GM12873 (cell line): ENCODE results near the gene TJP1.

Experiments used
- TF ChIP-seq, protein P1 (sequence below): IDR thresholded peaks from 2 replicates; pipeline ENCODE4 v1.5.1; 2012; ENCODE audit warnings: low read depth, mild to moderate bottlenecking, moderate library complexity, low read length, control low read depth; ENCODE audit not compliant: insufficient read depth; ENCODE audit errors: missing control alignments

TJP1 gene

DNA sequence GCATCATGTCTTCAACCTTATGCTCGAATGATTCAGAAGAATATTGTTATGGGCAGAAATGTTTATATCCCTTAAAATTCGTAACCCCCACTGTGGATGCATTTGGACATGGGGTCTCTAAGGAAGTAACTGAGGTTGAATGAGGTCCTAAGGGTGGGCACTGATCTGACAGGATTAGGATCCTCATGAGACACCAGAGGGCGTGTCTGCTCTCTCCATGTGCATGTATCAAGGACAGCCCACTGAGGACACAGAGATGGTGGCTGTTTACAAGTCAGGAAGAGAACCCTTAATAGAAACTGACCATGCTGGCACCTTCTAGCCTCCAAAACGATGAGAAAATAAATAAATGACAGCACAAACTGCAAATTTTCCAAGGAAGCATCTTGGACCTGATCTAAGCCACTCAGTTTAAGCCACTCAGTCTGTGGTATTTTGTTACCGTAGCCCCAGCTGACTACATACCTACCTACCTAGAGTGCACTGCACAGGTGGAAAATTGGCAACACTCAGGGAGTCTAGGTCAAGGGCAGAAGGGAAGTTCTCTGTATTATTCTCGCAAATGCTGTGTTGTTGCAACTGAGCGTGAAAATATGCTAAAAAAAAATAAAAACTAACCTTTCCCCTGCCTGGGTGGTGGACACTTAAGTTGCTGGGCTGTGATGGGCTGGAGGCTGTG is 126.6 kb downstream of the TJP1 start:
- TF ChIP-seq, protein P1, sequence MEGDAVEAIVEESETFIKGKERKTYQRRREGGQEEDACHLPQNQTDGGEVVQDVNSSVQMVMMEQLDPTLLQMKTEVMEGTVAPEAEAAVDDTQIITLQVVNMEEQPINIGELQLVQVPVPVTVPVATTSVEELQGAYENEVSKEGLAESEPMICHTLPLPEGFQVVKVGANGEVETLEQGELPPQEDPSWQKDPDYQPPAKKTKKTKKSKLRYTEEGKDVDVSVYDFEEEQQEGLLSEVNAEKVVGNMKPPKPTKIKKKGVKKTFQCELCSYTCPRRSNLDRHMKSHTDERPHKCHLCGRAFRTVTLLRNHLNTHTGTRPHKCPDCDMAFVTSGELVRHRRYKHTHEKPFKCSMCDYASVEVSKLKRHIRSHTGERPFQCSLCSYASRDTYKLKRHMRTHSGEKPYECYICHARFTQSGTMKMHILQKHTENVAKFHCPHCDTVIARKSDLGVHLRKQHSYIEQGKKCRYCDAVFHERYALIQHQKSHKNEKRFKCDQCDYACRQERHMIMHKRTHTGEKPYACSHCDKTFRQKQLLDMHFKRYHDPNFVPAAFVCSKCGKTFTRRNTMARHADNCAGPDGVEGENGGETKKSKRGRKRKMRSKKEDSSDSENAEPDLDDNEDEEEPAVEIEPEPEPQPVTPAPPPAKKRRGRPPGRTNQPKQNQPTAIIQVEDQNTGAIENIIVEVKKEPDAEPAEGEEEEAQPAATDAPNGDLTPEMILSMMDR = peak; percentile 15

DNA sequence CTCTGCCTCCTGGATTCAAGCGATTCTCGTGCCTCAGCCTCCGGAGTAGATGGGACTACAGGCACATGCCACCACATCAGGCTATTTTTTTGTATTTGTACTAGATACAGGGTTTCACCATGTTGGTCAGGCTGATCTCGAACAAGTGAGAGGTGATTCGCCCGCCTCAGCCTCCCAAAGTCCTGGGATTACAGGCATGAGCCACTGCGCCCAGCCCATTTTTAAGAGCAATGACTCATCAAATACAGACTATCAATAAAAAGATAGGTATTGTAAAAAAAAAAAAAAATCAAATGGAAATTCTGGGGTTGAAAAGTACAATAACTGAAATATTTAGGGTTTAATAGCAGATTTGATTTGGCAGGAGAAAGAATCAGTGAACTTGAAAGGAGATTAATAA is 129.0 kb downstream of the TJP1 start:
- TF ChIP-seq, protein P1 = no peak

DNA sequence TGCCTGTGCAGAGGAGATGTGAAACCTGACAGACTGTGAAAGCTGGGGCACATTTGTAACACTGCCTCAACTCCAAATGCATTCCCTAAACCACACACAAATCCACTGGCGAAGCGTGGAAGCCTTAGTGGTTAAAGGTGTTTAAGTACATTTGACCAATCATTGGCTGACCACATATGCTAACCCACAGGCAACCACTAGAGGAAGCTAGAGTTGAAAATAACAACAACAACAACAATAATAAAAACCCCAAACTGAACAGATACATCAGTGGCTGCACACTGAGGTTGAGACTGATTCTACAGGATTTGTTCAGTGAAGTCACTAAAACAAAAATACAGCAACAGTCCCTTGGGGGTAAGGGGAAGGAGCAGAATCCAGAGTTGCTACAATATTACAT is 129.7 kb downstream of the TJP1 start:
- TF ChIP-seq, protein P1 = peak; percentile 20

DNA sequence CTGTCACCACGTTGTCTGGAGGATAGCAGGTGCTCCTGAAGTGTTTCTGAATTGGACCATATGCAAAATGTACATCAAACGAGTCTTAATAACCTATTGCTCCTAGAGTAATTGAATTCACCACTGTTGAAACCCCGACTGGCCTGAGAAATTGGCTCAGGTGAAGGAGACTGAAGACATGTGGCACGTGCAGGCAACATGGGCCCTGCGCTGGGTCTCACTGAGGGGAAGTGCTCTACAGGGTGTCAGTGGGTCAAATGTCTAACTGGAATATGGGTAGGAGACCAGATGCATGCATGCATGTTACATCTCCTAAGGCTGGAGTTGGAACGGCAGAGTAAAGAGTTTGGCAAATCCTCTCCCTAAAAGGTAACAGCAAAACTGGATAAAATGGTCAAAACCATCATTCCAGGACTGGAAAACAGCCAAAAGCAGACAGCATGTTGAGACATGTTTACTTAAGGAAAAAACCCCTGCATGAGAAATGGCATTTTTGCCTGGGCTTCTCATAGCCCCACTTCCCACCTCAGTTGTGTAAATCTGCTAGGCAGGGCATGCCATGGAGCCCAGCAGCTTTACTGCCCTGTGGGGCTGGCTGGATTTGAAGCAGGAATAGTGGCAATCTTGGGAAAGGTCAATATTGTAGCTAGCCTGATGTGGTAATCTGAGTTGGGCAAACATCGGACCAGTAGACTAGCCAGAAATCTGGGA is 131.3 kb downstream of the TJP1 start:
- TF ChIP-seq, protein P1 = no peak

DNA sequence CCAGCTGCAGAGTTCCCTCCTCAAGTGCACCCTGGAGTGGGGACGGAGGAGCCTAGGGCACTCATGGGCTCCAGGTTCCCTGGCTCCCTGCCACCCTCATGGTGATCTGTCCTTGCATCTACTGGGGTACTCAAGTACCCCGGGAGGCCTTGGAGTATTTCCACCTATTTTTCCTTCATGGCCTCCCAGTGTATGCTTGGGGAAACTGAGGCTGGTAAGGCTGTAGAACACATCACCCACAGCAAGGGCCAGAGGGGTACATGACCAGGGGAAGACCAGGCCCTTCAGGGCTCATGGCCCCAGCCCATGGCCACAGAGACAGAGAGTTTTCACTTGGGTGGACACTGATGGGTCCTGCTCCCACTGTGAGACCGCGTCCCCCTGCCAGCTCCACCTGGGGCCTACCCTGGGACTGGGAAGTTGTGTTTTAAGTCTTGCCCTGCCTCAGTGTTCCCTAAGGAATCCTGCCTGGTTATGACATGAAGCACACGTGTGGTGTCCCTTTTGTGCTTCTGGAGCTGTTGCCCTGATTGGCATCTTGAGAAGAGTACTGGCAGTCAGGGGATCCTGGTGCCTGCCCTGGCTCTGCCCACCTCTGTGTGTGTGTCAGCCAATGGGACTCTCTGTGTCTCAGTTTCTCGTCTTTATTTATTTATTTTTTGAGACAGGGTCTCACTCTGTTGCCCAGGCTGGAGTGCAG is 132.8 kb downstream of the TJP1 start:
- TF ChIP-seq, protein P1 = no peak

DNA sequence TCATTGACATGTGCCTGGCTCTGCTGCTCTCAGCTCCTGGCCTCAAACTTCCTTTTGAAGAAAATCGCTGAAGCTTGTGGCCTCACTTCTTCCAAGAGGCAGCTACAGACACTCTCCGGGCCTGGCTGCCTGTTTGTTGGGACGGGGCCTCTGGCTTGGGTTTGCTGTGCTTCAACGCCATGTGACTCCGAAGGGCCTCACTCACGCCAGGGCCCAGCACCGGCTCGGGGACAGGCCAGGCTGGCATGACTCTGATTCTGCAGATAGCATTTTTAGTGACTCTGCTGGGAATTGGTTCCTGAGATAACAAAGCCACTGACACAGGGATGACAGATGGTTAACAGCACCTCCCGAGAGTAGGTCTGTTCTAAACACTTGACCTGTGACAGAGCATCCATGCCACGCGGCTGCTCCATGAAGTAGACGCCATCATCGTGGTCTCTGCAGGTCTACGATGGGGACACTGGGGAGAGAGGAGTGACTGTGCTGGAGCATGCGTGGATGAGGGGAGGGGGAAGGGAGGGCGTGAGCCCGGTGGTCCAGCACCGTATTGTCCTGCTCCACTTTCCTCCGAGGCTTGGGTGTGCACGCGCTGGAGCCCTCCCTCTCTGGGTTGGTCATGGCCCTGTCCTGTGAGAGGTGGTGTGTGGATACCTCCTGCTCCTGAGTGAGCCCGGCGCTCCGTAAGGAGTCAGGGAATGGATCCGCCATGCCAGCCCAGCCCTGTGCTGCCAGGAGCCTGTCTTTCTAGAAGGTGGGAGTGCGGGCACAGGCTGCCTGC is 133.6 kb downstream of the TJP1 start:
- TF ChIP-seq, protein P1 = no peak
